Measurements from ENCODE around the gene ZDHHC7. TPM values are rescaled to one million over a fixed set of nuclear protein-coding genes. Genes with fewer than 3 reads are reported as not detected.

ZDHHC7 gene
- total and polyA plus RNA-seq, 9 of the 15 experiments (the other 6 are each of a cell fraction or from before 2014, with no cell fraction given): 1.7 to 49.7 (median 37.4) TPM

DNA sequence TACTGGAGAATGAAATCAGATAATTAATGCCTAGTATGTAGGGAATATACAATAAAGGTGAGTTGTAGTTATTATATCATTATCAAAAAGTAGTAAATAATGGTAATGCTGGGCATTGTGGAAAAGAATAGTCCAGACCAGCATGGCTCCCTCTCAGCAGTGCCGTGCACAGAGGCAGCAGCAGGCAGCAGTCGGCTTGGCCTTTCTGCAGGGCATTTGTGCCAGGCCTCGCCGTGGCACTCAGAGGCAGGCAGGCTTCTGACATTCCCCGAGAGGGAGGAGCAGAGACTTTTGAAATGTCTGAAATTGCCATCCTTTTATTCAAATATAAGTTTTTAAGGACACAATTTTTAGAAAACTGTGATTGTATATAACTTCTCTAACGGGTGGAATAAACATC is 31.3 kb upstream of the ZDHHC7 start:
- DNase-seq (ENCODE audit: extremely low read depth in 1 of 4, low spot score in 3 of 4) (no peak), FAIRE-seq (no peak), ATAC-seq (no peak)
- Histone ChIP-seq H3K4me2 (ENCODE audit: insufficient read depth, low read length) (no peak overlapping the region; the same call in 1 of the 2 replicates), H3K4me1 (replicated peaks in 1 of 2; ENCODE audit: control insufficient read depth in 2 of 2, insufficient read depth in 2 of 2, low read length in 2 of 2) (peaks cover 27 to 37% of the 10 kb centered on the region in 2 experiments), H3K79me2 (ENCODE audit: control insufficient read depth, insufficient read depth, low read length) (peaks cover 19% of the 10 kb centered on the region), H3K27me3 (ENCODE audit: control insufficient read depth in 2 of 2, insufficient read depth in 2 of 2, low read length in 2 of 2) (no peaks in the 10 kb centered on the region), H3K9me1 (ENCODE audit: control insufficient read depth, insufficient read depth, low read length) (peaks cover 4% of the 10 kb centered on the region), H3K9ac (ENCODE audit: insufficient read depth in 1 of 2, low read depth in 2 of 2, low read length in 2 of 2) (peak overlapping the region; percentile 1 to 77; a peak in 2 of 4 replicates), H2AFZ (ENCODE audit: low read depth, low read length) (peak overlapping the region; percentile 41), H3K4me3 (no peak overlapping the region), H4K20me1 (replicated peaks; ENCODE audit: control insufficient read depth, insufficient read depth, low read length) (no peaks in the 10 kb centered on the region), H3K9me3 (replicated peaks; ENCODE audit: control insufficient read depth, insufficient read depth, low read depth, low read length) (no peaks in the 10 kb centered on the region), H3K27ac (ENCODE audit: extremely low read depth, low read depth, low read length) (no peak overlapping the region), H3K36me3 (ENCODE audit: control insufficient read depth, insufficient read depth, low read length) (peaks cover 2% of the 10 kb centered on the region; the same call in 1 of the 3 replicates)
- WGBS (ENCODE audit: insufficient coverage, low coverage, missing lambda C conversion rate): 74% methylated on average over 6 of the region's 6 CpGs
- CTCF ChIA-PET (ENCODE audit: low intra/inter-chr PET ratio): no interaction called here
- POLR2A ChIA-PET: interaction anchor here (0.6 to 1.0 kb wide), 3 partner anchors 12 to 96 kb away, joined by 3 read pairs; no protein-coding TSS in a partner anchor
- no TSS peak for BruUV-seq (replicated peaks)
- in situ Hi-C loops (cut with MboI): no loop called here
- intact Hi-C loops (cut with micrococcal nuclease): no loop called here
- TF ChIP-seq POLR2A (conservative IDR thresholded peaks at IDR 0.05) (no peak), ZZZ3 (IDR thresholded peaks at IDR 0.05) (no peak), SMC3 (conservative IDR thresholded peaks at IDR 0.05; ENCODE audit: insufficient read depth, low read depth, low read length) (no peak), NCOA2 (IDR thresholded peaks at IDR 0.05; ENCODE audit: partially characterized antibody in 2 of 2) (no peak), ZNF165 (CRISPR knock-in tag; IDR thresholded peaks at IDR 0.05; ENCODE audit: borderline replicate concordance) (no peak), NONO (IDR thresholded peaks at IDR 0.05; ENCODE audit: low read depth in 2 of 2, low read length in 1 of 2) (no peak), STAT5B (CRISPR knock-in tag; IDR thresholded peaks at IDR 0.05) (0 out of 2 replicates have a peak, but pooled peaks have one; percentile 2)
- TF ChIP-seq, protein P1, sequence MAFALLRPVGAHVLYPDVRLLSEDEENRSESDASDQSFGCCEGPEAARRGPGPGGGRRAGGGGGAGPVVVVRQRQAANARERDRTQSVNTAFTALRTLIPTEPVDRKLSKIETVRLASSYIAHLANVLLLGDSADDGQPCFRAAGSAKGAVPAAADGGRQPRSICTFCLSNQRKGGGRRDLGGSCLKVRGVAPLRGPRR (CRISPR knock-in tag; IDR thresholded peaks at IDR 0.05): no peak

Measured in K562 (cell line).